AML-193 (cell line): ENCODE results near the gene ZNF586.
"Not testable (repeated sequence)": the region's sequence is repeated elsewhere in the genome, so short reads cannot be mapped to it uniquely, and the experiment has no call there.

Experiments used
- DNase-seq, 2 experiments: peaks; one replicate each; lab custom pipeline; 2025; lab: John Stamatoyannopoulos, UW

ZNF586 gene

GRCh38 chr19:57769345-57770131 is at the start of gene ZNF586:
Gene ZNF586 (plus strand): TSS chr19:57769676. CDS start chr19:57769843, 167 bp downstream.
- peak; percentile 82 to 84 for DNase-seq

- no peak for DNase-seq
These were observed 49.5 kb upstream of the ZNF586 start for GRCh38 chr19:57719901-57720519.

- DNase-seq: no peak
These were observed 48.6 kb upstream of the ZNF586 start for GRCh38 chr19:57720878-57721277.

GRCh38 chr19:57738320-57738719 is 31.2 kb upstream of the ZNF586 start:
- peak in 1 of 2 experiments; percentile 6 for DNase-seq

GRCh38 chr19:57738770-57739169 is 30.7 kb upstream of the ZNF586 start:
- not testable (repeated sequence) for DNase-seq

- DNase-seq: peak; percentile 89 to 91
These were observed 22.6 kb upstream of the ZNF586 start, which contains the start of gene ZNF776 for GRCh38 chr19:57746580-57747471. Gene ZNF776 (plus strand): TSS chr19:57746815. CDS start chr19:57747059, 244 bp downstream.

- no peak for DNase-seq
These were observed 22.0 kb upstream of the ZNF586 start for GRCh38 chr19:57747472-57747807.

- no peak for DNase-seq
These were observed 21.4 kb upstream of the ZNF586 start for GRCh38 chr19:57748029-57748428.

GRCh38 chr19:57754091-57754673 is 15.3 kb upstream of the ZNF586 start:
- DNase-seq: no peak

GRCh38 chr19:57755031-57755430 is 14.4 kb upstream of the ZNF586 start:
- no peak for DNase-seq

GRCh38 chr19:57757941-57758340 is 11.5 kb upstream of the ZNF586 start:
- no peak for DNase-seq

- DNase-seq: no peak
These were observed 10.4 kb upstream of the ZNF586 start for GRCh38 chr19:57759096-57759495.

GRCh38 chr19:57771417-57771816 is 1.9 kb downstream of the ZNF586 start:
- DNase-seq: no peak

GRCh38 chr19:57773488-57773887 is 4.0 kb downstream of the ZNF586 start:
- DNase-seq: no peak

- no peak for DNase-seq
These were observed 7.4 kb downstream of the ZNF586 start for GRCh38 chr19:57776764-57777296.

- DNase-seq: no peak
These were observed 8.9 kb downstream of the ZNF586 start for GRCh38 chr19:57778336-57778735.

- DNase-seq: no peak
These were observed 9.9 kb downstream of the ZNF586 start for GRCh38 chr19:57779220-57779845.

- DNase-seq: no peak
These were observed 16.8 kb downstream of the ZNF586 start for GRCh38 chr19:57786286-57786685.

GRCh38 chr19:57786906-57787305 is 17.4 kb downstream of the ZNF586 start:
- no peak for DNase-seq

- no peak for DNase-seq
These were observed 18.7 kb downstream of the ZNF586 start for GRCh38 chr19:57788114-57788692.

- no peak for DNase-seq
These were observed 19.8 kb downstream of the ZNF586 start for GRCh38 chr19:57789288-57789687.
